Measurements from ENCODE around the gene FAM221B. TPM values are rescaled to one million over a fixed set of nuclear protein-coding genes. Genes with fewer than 3 reads are reported as not detected.

Gene FAM221B
- polyA plus RNA-seq, 1 donor from 2014 or later: 0.09 TPM

GRCh38 chr9:35816708-35817107 lies 11.8 kb downstream of the FAM221B start:
- TF ChIP-seq CTCF (IDR thresholded peaks at IDR 0.05; ENCODE audit: poor library complexity, severe bottlenecking): peak; percentile 13
- TF ChIP-seq EZH2 (IDR thresholded peaks at IDR 0.05; ENCODE audit: borderline replicate concordance, insufficient read depth, low read length, poor library complexity, severe bottlenecking): no peak
- H3K4me2 ChIP-seq (ENCODE audit: low read length): no peak overlapping the region
- no peaks in the 10 kb centered on the region for H3K36me3 ChIP-seq (ENCODE audit: insufficient read depth, low read length)
- H3K9me3 ChIP-seq (ENCODE audit: low read length): no peaks in the 10 kb centered on the region
- no peaks in the 10 kb centered on the region for H4K20me1 ChIP-seq (ENCODE audit: insufficient read depth)
- H3K27me3 ChIP-seq (ENCODE audit: insufficient read depth, low read depth, low read length): no peaks in the 10 kb centered on the region
- H3K9ac ChIP-seq (ENCODE audit: low read length): no peak overlapping the region
- H3K9me2 ChIP-seq (ENCODE audit: insufficient read depth, low read length): no peaks in the 10 kb centered on the region
- no peak overlapping the region for H3K27ac ChIP-seq (ENCODE audit: low read length)
- no peak overlapping the region for H2AFZ ChIP-seq (ENCODE audit: low read depth, low read length)
- peaks cover 4% of the 10 kb centered on the region for H3K79me2 ChIP-seq (replicated peaks; ENCODE audit: insufficient read depth, low read length)
- no peak overlapping the region for H3K4me3 ChIP-seq (ENCODE audit: low read length)
- H3F3A ChIP-seq (ENCODE audit: insufficient read depth, low read length, poor library complexity, severe bottlenecking): peaks cover 5% of the 10 kb centered on the region

- H3K27me3 ChIP-seq (ENCODE audit: insufficient read depth, low read depth, low read length): no peaks in the 10 kb centered on the region
- H3F3A ChIP-seq (ENCODE audit: insufficient read depth, low read length, poor library complexity, severe bottlenecking): peaks cover 5% of the 10 kb centered on the region
- H4K20me1 ChIP-seq (ENCODE audit: insufficient read depth): no peaks in the 10 kb centered on the region
- peak within 1 kb of the TSS; percentile 81 for H2AFZ ChIP-seq (ENCODE audit: low read depth, low read length)
- H3K9me2 ChIP-seq (ENCODE audit: insufficient read depth, low read length): no peaks in the 10 kb centered on the region
- H3K4me3 ChIP-seq (ENCODE audit: low read length): peak within 1 kb of the TSS; percentile 97
- H3K79me2 ChIP-seq (replicated peaks; ENCODE audit: insufficient read depth, low read length): peaks cover 4% of the 10 kb centered on the region
- TF ChIP-seq SMC3 (conservative IDR thresholded peaks at IDR 0.05; ENCODE audit: poor library complexity) (peak; percentile 9), POLR2AphosphoS5 (IDR thresholded peaks at IDR 0.05) (peak; percentile 89), CTCF (IDR thresholded peaks at IDR 0.05; ENCODE audit: poor library complexity, severe bottlenecking) (peak; percentile 25), EP300 (conservative IDR thresholded peaks at IDR 0.05; ENCODE audit: poor library complexity, severe bottlenecking) (peak; percentile 60), RAD21 (conservative IDR thresholded peaks at IDR 0.05) (no peak), MXI1 (conservative IDR thresholded peaks at IDR 0.05; ENCODE audit: poor library complexity, severe bottlenecking) (peak; percentile 75), TAF1 (IDR thresholded peaks at IDR 0.05; ENCODE audit: low read depth) (peak; percentile 81), REST (IDR thresholded peaks at IDR 0.05; ENCODE audit: borderline replicate concordance) (peak; percentile 84), EZH2 (IDR thresholded peaks at IDR 0.05; ENCODE audit: borderline replicate concordance, insufficient read depth, low read length, poor library complexity, severe bottlenecking) (no peak)
- H3K9ac ChIP-seq (ENCODE audit: low read length): peak within 1 kb of the TSS; percentile 93
- H3K36me3 ChIP-seq (ENCODE audit: insufficient read depth, low read length): no peaks in the 10 kb centered on the region
- peak within 1 kb of the TSS; percentile 94 for H3K27ac ChIP-seq (ENCODE audit: low read length)
- H3K4me2 ChIP-seq (ENCODE audit: low read length): peak within 1 kb of the TSS; percentile 99
- H3K9me3 ChIP-seq (ENCODE audit: low read length): no peaks in the 10 kb centered on the region
These were observed 13.5 kb downstream of the FAM221B start, which contains the start of gene HINT2 for GRCh38 chr9:35814841-35815543. HINT2 (minus strand) TSS chr9:35815042; CDS start chr9:35814979, 63 bp downstream.

All from neural cell (in vitro differentiated cells).